Measurements from ENCODE around the gene ALK. TPM values are rescaled to one million over a fixed set of nuclear protein-coding genes. Genes with fewer than 3 reads are reported as not detected.

Gene ALK
- total RNA-seq, 2 donors from 2014 or later: under 0.01 to 0.26 TPM

- TF ChIP-seq POLR2A (IDR thresholded peaks at IDR 0.05): peak in 2 of 3 donors; percentile 17 to 41
- TF ChIP-seq, protein P1, sequence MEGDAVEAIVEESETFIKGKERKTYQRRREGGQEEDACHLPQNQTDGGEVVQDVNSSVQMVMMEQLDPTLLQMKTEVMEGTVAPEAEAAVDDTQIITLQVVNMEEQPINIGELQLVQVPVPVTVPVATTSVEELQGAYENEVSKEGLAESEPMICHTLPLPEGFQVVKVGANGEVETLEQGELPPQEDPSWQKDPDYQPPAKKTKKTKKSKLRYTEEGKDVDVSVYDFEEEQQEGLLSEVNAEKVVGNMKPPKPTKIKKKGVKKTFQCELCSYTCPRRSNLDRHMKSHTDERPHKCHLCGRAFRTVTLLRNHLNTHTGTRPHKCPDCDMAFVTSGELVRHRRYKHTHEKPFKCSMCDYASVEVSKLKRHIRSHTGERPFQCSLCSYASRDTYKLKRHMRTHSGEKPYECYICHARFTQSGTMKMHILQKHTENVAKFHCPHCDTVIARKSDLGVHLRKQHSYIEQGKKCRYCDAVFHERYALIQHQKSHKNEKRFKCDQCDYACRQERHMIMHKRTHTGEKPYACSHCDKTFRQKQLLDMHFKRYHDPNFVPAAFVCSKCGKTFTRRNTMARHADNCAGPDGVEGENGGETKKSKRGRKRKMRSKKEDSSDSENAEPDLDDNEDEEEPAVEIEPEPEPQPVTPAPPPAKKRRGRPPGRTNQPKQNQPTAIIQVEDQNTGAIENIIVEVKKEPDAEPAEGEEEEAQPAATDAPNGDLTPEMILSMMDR (IDR thresholded peaks at IDR 0.05): no peak
- Histone ChIP-seq H3K27ac (peak overlapping the region in 3 of 4 donors; percentile 45 to 75 (median 66)), H3K36me3 (replicated peaks in 1 of 2; ENCODE audit: insufficient read depth in 1 of 2, low read depth in 2 of 2) (no peaks in the 10 kb centered on the region), H3K4me1 (peaks cover 59% of the 10 kb centered on the region), H3K27me3 (no peaks in the 10 kb centered on the region), H3K4me3 (no peak overlapping the region), H3K9me3 (no peaks in the 10 kb centered on the region)
- intact Hi-C loops (cut with DNase I): no loop called here
- WGBS, 2 donors: 40 to 44% methylated on average over 5 of the region's 5 CpGs
- ATAC-seq: peak; percentile 84
- peak; percentile 63 to 83 (median 76) for DNase-seq
Measured at GRCh38 chr2:29374823-29375222, 546.6 kb downstream of the ALK start.

DNA sequence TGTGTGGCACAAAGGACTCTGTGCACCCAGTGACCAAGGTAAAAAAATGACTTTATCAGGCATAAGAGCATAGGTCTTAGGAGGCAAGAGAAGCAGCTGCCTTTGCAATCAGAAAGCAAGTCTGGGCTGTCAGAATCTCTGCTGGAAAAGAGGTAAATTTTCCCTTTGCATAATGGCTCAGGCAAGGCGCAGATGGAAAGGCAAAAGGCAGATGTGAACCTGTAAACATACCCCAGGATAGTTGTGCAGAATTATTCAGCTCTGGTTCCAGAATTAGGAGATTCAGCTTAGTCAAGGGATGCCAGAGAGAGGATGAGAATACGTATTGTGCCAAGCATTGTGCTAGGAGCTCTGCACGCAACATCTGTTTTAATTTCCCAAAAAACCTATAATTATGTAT lies 547.5 kb downstream of the ALK start:
- no peak overlapping the region for H3K4me3 ChIP-seq
- no peaks in the 10 kb centered on the region for H3K27me3 ChIP-seq
- intact Hi-C loops (cut with DNase I): no loop called here
- peaks cover 69% of the 10 kb centered on the region for H3K4me1 ChIP-seq
- H3K36me3 ChIP-seq (replicated peaks in 1 of 2; ENCODE audit: insufficient read depth in 1 of 2, low read depth in 2 of 2): no peaks in the 10 kb centered on the region
- H3K9me3 ChIP-seq: no peaks in the 10 kb centered on the region
- WGBS, 2 donors: 89% methylated on average over 3 of the region's 3 CpGs
- peak overlapping the region in 2 of 4 donors; percentile 41 to 75 for H3K27ac ChIP-seq
- ATAC-seq (no peak), DNase-seq (no peak)
- TF ChIP-seq, protein P1 (IDR thresholded peaks at IDR 0.05): no peak
- no peak for TF ChIP-seq POLR2A (IDR thresholded peaks at IDR 0.05)

- no peak for TF ChIP-seq POLR2A (IDR thresholded peaks at IDR 0.05)
- TF ChIP-seq, protein P1 (IDR thresholded peaks at IDR 0.05): no peak
- no peaks in the 10 kb centered on the region for H3K27me3 ChIP-seq
- ATAC-seq (no peak), DNase-seq (peak in 2 of 4 donors; percentile 9 to 23)
- intact Hi-C loops (cut with DNase I): no loop called here
- no peak overlapping the region for H3K4me3 ChIP-seq
- no peaks in the 10 kb centered on the region for H3K36me3 ChIP-seq (replicated peaks in 1 of 2; ENCODE audit: insufficient read depth in 1 of 2, low read depth in 2 of 2)
- peak overlapping the region in 3 of 4 donors; percentile 9 to 72 (median 67) for H3K27ac ChIP-seq
- H3K4me1 ChIP-seq: peaks cover 86% of the 10 kb centered on the region
- 56 to 61% methylated on average over 2 of the region's 2 CpGs for WGBS, 2 donors
- no peaks in the 10 kb centered on the region for H3K9me3 ChIP-seq
Measured at GRCh38 chr2:29372185-29372584, 549.2 kb downstream of the ALK start.

DNA sequence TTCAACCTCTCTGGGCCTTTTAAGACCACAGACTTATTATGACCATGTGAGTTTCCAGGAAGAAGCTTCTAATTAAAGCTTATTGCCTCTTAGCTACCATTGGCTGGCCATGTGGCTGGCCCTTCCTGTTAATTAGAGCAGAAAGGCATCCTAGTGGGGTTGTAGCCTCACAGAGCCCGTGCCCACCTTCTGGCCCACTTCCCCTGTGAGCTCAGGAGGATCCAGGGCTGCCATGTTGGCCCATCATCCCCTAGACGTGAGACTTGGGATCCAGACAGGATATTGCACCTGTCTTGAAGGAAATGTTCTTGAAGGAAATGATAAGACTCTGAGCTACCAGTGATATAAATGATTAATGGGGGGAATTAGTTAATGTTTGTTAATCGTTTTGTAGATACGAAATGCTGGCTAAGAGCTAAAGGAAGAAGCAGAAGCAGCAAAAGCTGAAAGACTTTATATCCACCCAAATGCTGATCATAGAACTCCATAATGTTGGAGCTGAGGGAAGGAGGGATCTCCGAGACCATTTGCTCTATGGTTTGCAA lies 550.7 kb downstream of the ALK start:
- peak; percentile 72 for ATAC-seq
- Histone ChIP-seq H3K27ac (peak overlapping the region; percentile 39 to 75 (median 70)), H3K27me3 (no peaks in the 10 kb centered on the region), H3K36me3 (replicated peaks in 1 of 2; ENCODE audit: insufficient read depth in 1 of 2, low read depth in 2 of 2) (no peaks in the 10 kb centered on the region), H3K9me3 (no peaks in the 10 kb centered on the region), H3K4me1 (peaks cover 80% of the 10 kb centered on the region), H3K4me3 (no peak overlapping the region)
- intact Hi-C loops (cut with DNase I): no loop called here
- 9 to 18% methylated on average over 4 to 5 of the region's 5 CpGs for WGBS, 2 donors
- TF ChIP-seq, protein P1 (IDR thresholded peaks at IDR 0.05): no peak
- TF ChIP-seq POLR2A (IDR thresholded peaks at IDR 0.05): no peak
- DNase-seq: peak in 3 of 4 donors; percentile 24 to 54 (median 45)

DNA sequence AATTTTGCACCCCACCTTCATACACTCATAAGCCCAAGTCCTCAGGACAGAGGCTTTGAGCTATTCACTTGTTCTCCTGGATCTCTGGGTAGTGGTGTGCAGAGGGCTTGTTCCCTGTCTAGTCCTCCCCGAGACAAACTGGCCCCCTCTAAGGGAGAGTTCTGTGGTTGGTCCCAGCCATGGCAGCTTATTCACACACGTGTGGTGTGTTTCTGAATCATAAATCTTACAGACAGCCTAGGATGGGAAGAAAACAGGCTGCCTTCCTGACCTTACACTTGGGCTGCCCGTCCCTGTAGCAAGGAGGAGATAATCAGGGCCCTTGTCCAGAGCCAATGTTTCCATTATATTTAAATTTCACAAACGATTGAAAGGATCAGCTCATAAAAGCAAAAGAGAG lies 551.2 kb downstream of the ALK start:
- intact Hi-C loops (cut with DNase I): no loop called here
- Histone ChIP-seq H3K4me1 (peaks cover 76% of the 10 kb centered on the region), H3K27me3 (no peaks in the 10 kb centered on the region), H3K27ac (peak overlapping the region; percentile 39 to 75 (median 70)), H3K36me3 (replicated peaks in 1 of 2; ENCODE audit: insufficient read depth in 1 of 2, low read depth in 2 of 2) (no peaks in the 10 kb centered on the region), H3K4me3 (no peak overlapping the region), H3K9me3 (no peaks in the 10 kb centered on the region)
- TF ChIP-seq, protein P1 (IDR thresholded peaks at IDR 0.05): no peak
- no peak for TF ChIP-seq POLR2A (IDR thresholded peaks at IDR 0.05)
- 23 to 47% methylated on average over 4 of the region's 4 CpGs for WGBS, 2 donors
- no peak for DNase-seq
- ATAC-seq: no peak
